NB4 (cell line): Measurements from ENCODE around the gene WSCD2.

Experiments used
- DNase-seq: peaks from one replicate; pipeline ENCODE4 v3.0.0; 2010; ENCODE audit warnings: low read depth
- H3K4me3 ChIP-seq: one replicate; pipeline ENCODE4 v1.5.1; 2011; ENCODE audit warnings: mild to moderate bottlenecking, low read depth, low read length, moderate library complexity
- CTCF ChIP-seq: IDR thresholded peaks from one replicate; pipeline ENCODE4 v1.5.1; 2012; ENCODE audit warnings: low read depth, low read length
- MAX ChIP-seq: IDR thresholded peaks from 2 replicates; pipeline ENCODE4 v1.6.1; 2011; ENCODE audit warnings: low read depth, low read length
- MYC ChIP-seq: IDR thresholded peaks from 2 replicates; pipeline ENCODE4 v1.6.1; 2011; ENCODE audit warnings: low read depth, low read length
- POLR2A ChIP-seq: IDR thresholded peaks from 2 replicates; pipeline ENCODE4 v1.6.1; 2011; ENCODE audit warnings: mild to moderate bottlenecking; ENCODE audit not compliant: insufficient read length; ENCODE audit errors: extremely low read depth

WSCD2 gene

GRCh38 chr12:108235197-108235984 is 106.3 kb downstream of the WSCD2 start:
- no peak for DNase-seq
- no peak overlapping the region for H3K4me3 ChIP-seq
- no peak for TF ChIP-seq POLR2A
- TF ChIP-seq CTCF = no peak
- TF ChIP-seq MAX = no peak
- TF ChIP-seq MYC = no peak

GRCh38 chr12:108235985-108236263 is 106.8 kb downstream of the WSCD2 start:
- H3K4me3 ChIP-seq = no peak overlapping the region
- no peak for DNase-seq
- no peak for TF ChIP-seq MYC
- no peak for TF ChIP-seq CTCF
- no peak for TF ChIP-seq MAX
- no peak for TF ChIP-seq POLR2A

- no peak overlapping the region for H3K4me3 ChIP-seq
- no peak for DNase-seq
- TF ChIP-seq POLR2A (no peak), MAX (no peak), MYC (no peak), CTCF (no peak)
Measured at GRCh38 chr12:108236366-108236765, 107.3 kb downstream of the WSCD2 start.

GRCh38 chr12:108237272-108237671 is 108.2 kb downstream of the WSCD2 start:
- peak; percentile 36 for DNase-seq
- no peak overlapping the region for H3K4me3 ChIP-seq
- TF ChIP-seq POLR2A (no peak), MAX (no peak), CTCF (peak; percentile 65)

GRCh38 chr12:108238474-108238873 is 109.4 kb downstream of the WSCD2 start:
- H3K4me3 ChIP-seq = no peak overlapping the region
- TF ChIP-seq POLR2A (no peak), MAX (no peak), CTCF (no peak), MYC (no peak)
- DNase-seq = no peak
